Hematopoietic multipotent progenitor cell treated with erythropoietin and hydrocortisone succinate and interleukin-3 and kit ligand, for 17 days (in vitro differentiated cells): Measurements from ENCODE around the gene PXMP4.
"Not testable (repeated sequence)": the region's sequence is repeated elsewhere in the genome, so short reads cannot be mapped to it uniquely, and the experiment has no call there.

ENCODE experiments used
- DNase-seq: peaks from one replicate; pipeline ENCODE4 v3.0.0-alpha.2; 2015; ENCODE audit warnings: low spot score

The PXMP4 gene

GRCh38 chr20:33719989-33720709 is at the start of gene PXMP4:
Gene PXMP4, minus strand, starts transcription at chr20:33720310. Its CDS starts 103 bp downstream, at chr20:33720207.
- DNase-seq, result peak; percentile 89

GRCh38 chr20:33769043-33769442 is 48.9 kb upstream of the PXMP4 start:
- no peak for DNase-seq

GRCh38 chr20:33767777-33768138 is 47.6 kb upstream of the PXMP4 start:
- DNase-seq, result no peak

- no peak for DNase-seq
These were observed 46.6 kb upstream of the PXMP4 start for GRCh38 chr20:33766686-33767085.

- no peak for DNase-seq
These were observed 45.5 kb upstream of the PXMP4 start for GRCh38 chr20:33765592-33765991.

- no peak for DNase-seq
These were observed 45.0 kb upstream of the PXMP4 start for GRCh38 chr20:33765099-33765498.

- no peak for DNase-seq
These were observed 41.7 kb upstream of the PXMP4 start for GRCh38 chr20:33761698-33762250.

GRCh38 chr20:33757458-33757857 is 37.3 kb upstream of the PXMP4 start:
- no peak for DNase-seq

- no peak for DNase-seq
These were observed 36.9 kb upstream of the PXMP4 start for GRCh38 chr20:33757046-33757445.

GRCh38 chr20:33755936-33756490 is 35.9 kb upstream of the PXMP4 start:
- DNase-seq, result not testable (repeated sequence)

- DNase-seq, result no peak
These were observed 33.7 kb upstream of the PXMP4 start for GRCh38 chr20:33753763-33754162.

- DNase-seq, result no peak
These were observed 33.0 kb upstream of the PXMP4 start for GRCh38 chr20:33753143-33753542.

GRCh38 chr20:33751775-33752174 is 31.7 kb upstream of the PXMP4 start:
- no peak for DNase-seq

- no peak for DNase-seq
These were observed 26.4 kb upstream of the PXMP4 start for GRCh38 chr20:33746325-33746998.

- DNase-seq, result no peak
These were observed 24.8 kb upstream of the PXMP4 start for GRCh38 chr20:33744773-33745385.

GRCh38 chr20:33744181-33744580 is 24.1 kb upstream of the PXMP4 start:
- DNase-seq, result no peak

GRCh38 chr20:33740189-33740588 is 20.1 kb upstream of the PXMP4 start:
- DNase-seq, result no peak

GRCh38 chr20:33739493-33739892 is 19.4 kb upstream of the PXMP4 start:
- no peak for DNase-seq

GRCh38 chr20:33736962-33737361 is 16.9 kb upstream of the PXMP4 start:
- DNase-seq, result no peak

GRCh38 chr20:33733654-33734576 is 13.8 kb upstream of the PXMP4 start:
- DNase-seq, result no peak

GRCh38 chr20:33732166-33732970 is 12.3 kb upstream of the PXMP4 start:
- no peak for DNase-seq
